Measurements from ENCODE around the gene ACKR2. TPM values are rescaled to one million over a fixed set of nuclear protein-coding genes. Genes with fewer than 3 reads are reported as not detected.

ACKR2 gene
- total RNA-seq, 4 donors from 2014 or later: 1.4 to 9.2 (median 5.2) TPM

GRCh38 chr3:42772670-42773408 lies 36.4 kb upstream of the ACKR2 start, which contains the start of gene CCDC13:
Gene CCDC13 (minus strand): TSS chr3:42773253. CDS start chr3:42758345, 14,908 bp downstream.
- in situ Hi-C loops (cut with MboI; ENCODE audit: low pct_ligation_motif_present in 1 of 4, low pct_unique_long_range_greater_than_20kb in 1 of 4, low sequenced_read_pairs in 3 of 4): loop anchor here in 1 of 4 donors (25.0 kb wide), 1 partner anchor 186 kb away; the partner anchor contains the start of genes SEC22C and SS18L2
- intact Hi-C loops (cut with DNase I; ENCODE audit: low total_unique reads): no loop called here
- H3K4me3 ChIP-seq: peak within 1 kb of the TSS; percentile 26 to 53 (median 40)

GRCh38 chr3:42773409-42773751 lies 35.9 kb upstream of the ACKR2 start:
- no peaks in the 10 kb centered on the region for H3K36me3 ChIP-seq
- intact Hi-C loops (cut with DNase I; ENCODE audit: low total_unique reads) (no loop called here), in situ Hi-C loops (cut with MboI; ENCODE audit: low pct_ligation_motif_present in 1 of 4, low pct_unique_long_range_greater_than_20kb in 1 of 4, low sequenced_read_pairs in 3 of 4) (loop anchor here in 1 of 4 donors (25.0 kb wide), 1 partner anchor 186 kb away; the partner anchor contains the start of genes SEC22C and SS18L2)
- peak overlapping the region; percentile 67 to 82 (median 78) for H3K27ac ChIP-seq
- TF ChIP-seq POLR2A (IDR thresholded peaks at IDR 0.05) (no peak), POLR2AphosphoS5 (IDR thresholded peaks at IDR 0.05) (no peak), EP300 (IDR thresholded peaks at IDR 0.05; ENCODE audit: low read depth) (no peak), CTCF (IDR thresholded peaks at IDR 0.05) (no peak)
- H3K27me3 ChIP-seq: no peaks in the 10 kb centered on the region
- H3K4me3 ChIP-seq: peak overlapping the region; percentile 26 to 53 (median 40)
- 7 to 10% methylated on average over 6 of the region's 6 CpGs for WGBS, 2 donors (ENCODE audit: low coverage in 1 of 2)
- no peaks in the 10 kb centered on the region for H3K9me3 ChIP-seq
- H3K4me1 ChIP-seq: peaks cover 5 to 29% (median 15%) of the 10 kb centered on the region in 4 donors
- DNase-seq: no peak

More at GRCh38 chr3:42772670-42773408, 36.4 kb upstream of the ACKR2 start, which contains the start of gene CCDC13:
- TF ChIP-seq POLR2A (IDR thresholded peaks at IDR 0.05) (peak; percentile 33), CTCF (IDR thresholded peaks at IDR 0.05) (no peak), POLR2AphosphoS5 (IDR thresholded peaks at IDR 0.05) (peak; percentile 58 to 78 (median 67)), EP300 (IDR thresholded peaks at IDR 0.05; ENCODE audit: low read depth) (peak; percentile 11)
- 0 to 21% methylated on average over 6 to 36 of the region's 63 CpGs for WGBS, 2 donors (ENCODE audit: low coverage in 1 of 2)
- peak within 1 kb of the TSS; percentile 67 to 82 (median 78) for H3K27ac ChIP-seq
- H3K9me3 ChIP-seq: no peaks in the 10 kb centered on the region
- H3K27me3 ChIP-seq: no peaks in the 10 kb centered on the region
- no peaks in the 10 kb centered on the region for H3K36me3 ChIP-seq
- DNase-seq: peak; percentile 93
- peaks cover 5 to 24% (median 13%) of the 10 kb centered on the region in 4 donors for H3K4me1 ChIP-seq

- Histone ChIP-seq H3K9me3 (no peaks in the 10 kb centered on the region), H3K4me3 (no peak overlapping the region), H3K27me3 (no peaks in the 10 kb centered on the region), H3K36me3 (no peaks in the 10 kb centered on the region), H3K27ac (peak overlapping the region; percentile 45 to 61 (median 52)), H3K4me1 (peaks cover 1 to 42% (median 14%) of the 10 kb centered on the region in 4 donors)
- no peak for DNase-seq
- TF ChIP-seq POLR2AphosphoS5 (IDR thresholded peaks at IDR 0.05) (peak in 2 of 3 donors; percentile 45 to 59), EP300 (IDR thresholded peaks at IDR 0.05; ENCODE audit: low read depth) (no peak)
- in situ Hi-C loops (cut with MboI; ENCODE audit: low pct_ligation_motif_present in 1 of 4, low pct_unique_long_range_greater_than_20kb in 1 of 4, low sequenced_read_pairs in 3 of 4) (no loop called here), intact Hi-C loops (cut with DNase I; ENCODE audit: low total_unique reads) (no loop called here)
- 69 to 78% methylated on average over 2 of the region's 2 CpGs for WGBS, 2 donors (ENCODE audit: low coverage in 1 of 2)
Observed at GRCh38 chr3:42778644-42779043, 30.6 kb upstream of the ACKR2 start.

GRCh38 chr3:42780398-42780797 lies 28.8 kb upstream of the ACKR2 start:
- Histone ChIP-seq H3K9me3 (no peaks in the 10 kb centered on the region), H3K27me3 (no peaks in the 10 kb centered on the region), H3K27ac (peak overlapping the region; percentile 53 to 75 (median 58)), H3K4me1 (peaks cover 0 to 43% (median 14%) of the 10 kb centered on the region in 4 donors), H3K36me3 (peaks cover 0 to 5% (median 2%) of the 10 kb centered on the region in 4 donors), H3K4me3 (no peak overlapping the region)
- no peak for DNase-seq
- in situ Hi-C loops (cut with MboI; ENCODE audit: low pct_ligation_motif_present in 1 of 4, low pct_unique_long_range_greater_than_20kb in 1 of 4, low sequenced_read_pairs in 3 of 4) (loop anchor here in 2 of 4 donors (5.0 to 10.0 kb wide), 2 partner anchors 54 to 57 kb away; no protein-coding TSS in a partner anchor), intact Hi-C loops (cut with DNase I; ENCODE audit: low total_unique reads) (loop anchor here (5.0 kb wide), 1 partner anchor 62 kb away; no protein-coding TSS in a partner anchor)
- 63% methylated on average over 3 of the region's 3 CpGs; no CpG with 5 or more reads in 1 of the 2 donors for WGBS, 2 donors (ENCODE audit: low coverage in 1 of 2)
- TF ChIP-seq EP300 (IDR thresholded peaks at IDR 0.05; ENCODE audit: low read depth): no peak
- TF ChIP-seq POLR2A (IDR thresholded peaks at IDR 0.05): no peak
- no peak for TF ChIP-seq POLR2AphosphoS5 (IDR thresholded peaks at IDR 0.05)
- no peak for TF ChIP-seq CTCF (IDR thresholded peaks at IDR 0.05)

Measured in transverse colon (tissue), 4 donors.